DOHH2 (cell line): Measurements from ENCODE around the gene PDE4D.

Source experiments
- H3F3A ChIP-seq: fragments of 200-600 bp; sonication (generic), shearing (Covaris generic); 2 replicates; pipeline ENCODE4 v1.6.0; 2016; ENCODE audit warnings: antibody characterized with exemption, mild to moderate bottlenecking; ENCODE audit not compliant: control insufficient read depth, insufficient read depth
- H3K27ac ChIP-seq: fragments of 200-600 bp; sonication (generic); 2 replicates; pipeline ENCODE4 v1.5.1; 2014; ENCODE audit warnings: low read depth, mild to moderate bottlenecking, low read length, moderate library complexity
- H3K27me3 ChIP-seq: fragments of 200-600 bp; sonication (generic); 2 replicates; pipeline ENCODE4 v1.6.1; 2014; ENCODE audit warnings: mild to moderate bottlenecking, low read length, mixed read lengths; ENCODE audit not compliant: control insufficient read depth
- H3K36me3 ChIP-seq: fragments of 200-600 bp; sonication (generic); 2 replicates; pipeline ENCODE4 v1.6.1; 2014; ENCODE audit warnings: mild to moderate bottlenecking, low read length, moderate library complexity, mixed read lengths; ENCODE audit not compliant: control insufficient read depth
- H3K4me1 ChIP-seq: fragments of 200-600 bp; sonication (generic); 2 replicates; pipeline ENCODE4 v1.6.1; 2014; ENCODE audit warnings: mild to moderate bottlenecking, low read length, mixed read lengths; ENCODE audit not compliant: control insufficient read depth
- H3K4me2 ChIP-seq: fragments of 200-600 bp; sonication (generic); 2 replicates; pipeline ENCODE4 v1.6.0; 2014; ENCODE audit warnings: mild to moderate bottlenecking, low read length, moderate library complexity
- H3K4me3 ChIP-seq: fragments of 200-600 bp; sonication (generic); 2 replicates; pipeline ENCODE4 v1.5.1; 2014; ENCODE audit warnings: mild to moderate bottlenecking, low read length, mixed read lengths
- H3K79me2 ChIP-seq: fragments of 200-600 bp; sonication (generic); 2 replicates; pipeline ENCODE4 v1.6.1; 2014; ENCODE audit warnings: mild to moderate bottlenecking, low read length, mixed read lengths; ENCODE audit not compliant: control insufficient read depth
- H3K9me2 ChIP-seq: fragments of 200-600 bp; sonication (generic); replicated peaks from 2 replicates; pipeline ENCODE4 v1.6.1; 2014; ENCODE audit warnings: mild to moderate bottlenecking, low read length, mixed read lengths; ENCODE audit not compliant: control insufficient read depth
- H3K9me3 ChIP-seq: fragments of 200-600 bp; sonication (generic); 2 replicates; pipeline ENCODE4 v1.6.1; 2014; ENCODE audit warnings: antibody characterized with exemption, low read length, mixed read lengths; ENCODE audit not compliant: control insufficient read depth, insufficient read depth
- H4K20me1 ChIP-seq: fragments of 200-600 bp; sonication (generic); 2 replicates; pipeline ENCODE4 v1.6.0; 2014; ENCODE audit warnings: low read depth, mild to moderate bottlenecking, antibody characterized with exemption, low read length, moderate library complexity; ENCODE audit not compliant: control insufficient read depth, insufficient read depth
- EZH2phosphoT487 ChIP-seq: fragments of 200-600 bp; sonication (generic); IDR thresholded peaks from 2 replicates; pipeline ENCODE4 v1.6.1; 2017; ENCODE audit warnings: borderline replicate concordance, mild to moderate bottlenecking, antibody characterized with exemption, low read length, moderate library complexity, mixed read lengths
- TF ChIP-seq, protein P1 (sequence below): fragments of 200-600 bp; sonication (generic); IDR thresholded peaks from one replicate; pipeline ENCODE4 v1.5.1; 2014; ENCODE audit warnings: antibody characterized with exemption, mild to moderate bottlenecking, low read depth, low read length; ENCODE audit not compliant: poor library complexity, severe bottlenecking

PDE4D gene

DNA sequence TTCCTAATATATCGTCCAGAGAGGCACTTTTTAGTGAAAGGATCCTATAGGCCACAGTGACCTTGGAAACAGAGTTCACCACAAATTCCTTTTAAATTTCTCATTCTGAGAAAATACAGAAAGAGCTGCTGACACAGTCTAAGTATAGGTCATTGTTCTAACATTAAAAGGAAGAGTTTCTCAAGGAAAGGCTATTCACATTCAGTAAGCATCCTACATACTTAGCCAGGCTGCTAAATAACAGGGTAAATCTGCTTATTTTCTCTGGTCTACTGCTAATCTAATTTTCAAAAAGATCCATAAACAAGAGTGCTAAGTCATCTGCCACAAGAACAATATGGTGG lies 313.7 kb downstream of the PDE4D start:
- no peaks in the 10 kb centered on the region for H3K9me3 ChIP-seq
- no peak for TF ChIP-seq EZH2phosphoT487
- TF ChIP-seq, protein P1, sequence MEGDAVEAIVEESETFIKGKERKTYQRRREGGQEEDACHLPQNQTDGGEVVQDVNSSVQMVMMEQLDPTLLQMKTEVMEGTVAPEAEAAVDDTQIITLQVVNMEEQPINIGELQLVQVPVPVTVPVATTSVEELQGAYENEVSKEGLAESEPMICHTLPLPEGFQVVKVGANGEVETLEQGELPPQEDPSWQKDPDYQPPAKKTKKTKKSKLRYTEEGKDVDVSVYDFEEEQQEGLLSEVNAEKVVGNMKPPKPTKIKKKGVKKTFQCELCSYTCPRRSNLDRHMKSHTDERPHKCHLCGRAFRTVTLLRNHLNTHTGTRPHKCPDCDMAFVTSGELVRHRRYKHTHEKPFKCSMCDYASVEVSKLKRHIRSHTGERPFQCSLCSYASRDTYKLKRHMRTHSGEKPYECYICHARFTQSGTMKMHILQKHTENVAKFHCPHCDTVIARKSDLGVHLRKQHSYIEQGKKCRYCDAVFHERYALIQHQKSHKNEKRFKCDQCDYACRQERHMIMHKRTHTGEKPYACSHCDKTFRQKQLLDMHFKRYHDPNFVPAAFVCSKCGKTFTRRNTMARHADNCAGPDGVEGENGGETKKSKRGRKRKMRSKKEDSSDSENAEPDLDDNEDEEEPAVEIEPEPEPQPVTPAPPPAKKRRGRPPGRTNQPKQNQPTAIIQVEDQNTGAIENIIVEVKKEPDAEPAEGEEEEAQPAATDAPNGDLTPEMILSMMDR, result no peak
- no peak overlapping the region for H3K4me2 ChIP-seq
- H3K27me3 ChIP-seq, result no peaks in the 10 kb centered on the region; the same call in 1 of the 2 replicates
- H3K27ac ChIP-seq, result no peak overlapping the region
- no peaks in the 10 kb centered on the region for H3K36me3 ChIP-seq
- no peaks in the 10 kb centered on the region for H3K9me2 ChIP-seq
- H3F3A ChIP-seq, result no peaks in the 10 kb centered on the region
- no peaks in the 10 kb centered on the region for H3K79me2 ChIP-seq
- H3K4me3 ChIP-seq, result no peak overlapping the region
- no peaks in the 10 kb centered on the region for H4K20me1 ChIP-seq
- H3K4me1 ChIP-seq, result no peaks in the 10 kb centered on the region

DNA sequence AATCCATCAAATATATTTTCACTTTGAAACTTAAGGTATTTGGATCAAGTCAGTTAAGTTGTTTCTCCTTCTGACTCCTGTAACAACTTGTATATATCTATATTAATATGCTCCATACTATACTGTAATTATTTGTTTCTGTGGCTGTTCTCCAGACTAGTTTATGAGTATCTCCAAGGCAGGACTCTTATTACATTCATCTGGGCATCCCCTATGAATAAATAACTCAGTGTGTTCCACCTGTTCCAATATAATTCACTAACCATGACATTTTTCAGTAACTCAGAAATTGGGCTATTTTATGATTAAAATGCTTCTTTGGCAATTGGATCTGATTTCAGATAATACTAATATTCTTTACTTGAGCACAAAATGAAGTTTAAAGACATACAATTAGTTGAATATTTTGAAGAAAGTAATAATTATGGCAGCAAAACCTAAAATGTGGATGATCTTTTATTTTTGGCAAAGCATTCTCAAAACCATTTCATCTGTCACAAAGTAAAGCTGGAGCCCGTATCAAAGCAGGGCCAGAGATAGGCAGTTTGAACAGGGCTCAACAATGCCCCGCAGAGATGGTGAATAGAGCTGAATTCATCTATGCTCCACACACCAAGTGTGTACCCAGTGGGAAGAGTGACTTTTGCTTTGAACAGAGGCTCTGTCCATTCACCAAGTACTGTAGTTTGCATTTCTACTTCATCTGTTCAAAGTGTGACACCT lies 314.3 kb downstream of the PDE4D start:
- Histone ChIP-seq H3K9me2 (no peaks in the 10 kb centered on the region), H3K9me3 (no peaks in the 10 kb centered on the region), H3K79me2 (no peaks in the 10 kb centered on the region), H3K4me2 (no peak overlapping the region), H3K36me3 (no peaks in the 10 kb centered on the region), H3K27ac (no peak overlapping the region), H3K4me1 (no peaks in the 10 kb centered on the region), H3F3A (no peaks in the 10 kb centered on the region), H3K27me3 (no peaks in the 10 kb centered on the region; the same call in 1 of the 2 replicates), H3K4me3 (no peak overlapping the region), H4K20me1 (no peaks in the 10 kb centered on the region)
- TF ChIP-seq, protein P1, result no peak
- no peak for TF ChIP-seq EZH2phosphoT487

DNA sequence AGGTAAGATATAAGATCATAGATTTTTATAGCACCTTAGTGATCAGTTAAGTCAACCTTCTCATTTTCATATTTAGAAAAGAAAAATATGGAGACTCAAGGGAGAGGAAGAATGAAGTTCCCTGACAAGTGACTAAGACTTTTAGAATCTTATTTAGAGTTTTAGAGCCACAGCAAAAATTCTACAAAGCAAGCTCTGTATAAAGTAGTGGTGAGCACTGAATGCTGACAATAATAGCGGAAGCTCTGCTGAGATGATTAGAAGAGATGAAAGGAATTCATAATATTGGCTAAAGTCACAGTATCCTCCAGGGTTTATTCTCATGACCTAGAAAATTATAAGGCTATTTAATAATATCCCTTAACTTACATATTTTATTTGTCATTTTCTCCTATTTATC lies 316.0 kb downstream of the PDE4D start:
- H3K4me1 ChIP-seq, result no peaks in the 10 kb centered on the region
- no peak overlapping the region for H3K4me2 ChIP-seq
- no peaks in the 10 kb centered on the region for H3K9me3 ChIP-seq
- H3K27ac ChIP-seq, result no peak overlapping the region
- no peaks in the 10 kb centered on the region for H3K36me3 ChIP-seq
- no peaks in the 10 kb centered on the region for H3K9me2 ChIP-seq
- H3K4me3 ChIP-seq, result no peak overlapping the region
- no peaks in the 10 kb centered on the region for H4K20me1 ChIP-seq
- H3F3A ChIP-seq, result no peaks in the 10 kb centered on the region
- H3K79me2 ChIP-seq, result no peaks in the 10 kb centered on the region
- TF ChIP-seq, protein P1, result no peak
- TF ChIP-seq EZH2phosphoT487, result no peak
- no peaks in the 10 kb centered on the region; the same call in 1 of the 2 replicates for H3K27me3 ChIP-seq
